RWPE1 (cell line): ENCODE data around the gene PTF1A.

Source experiments
- CTCF ChIA-PET: fragments of 350-600 bp; sonication (Branson Sonifier 250); formaldehyde crosslinking; extraction: SDS; loops from one replicate; lab custom pipeline; 2021; lab: Yijun Ruan, JAX
- POLR2A ChIA-PET: fragments of 400-600 bp; formaldehyde crosslinking; extraction: SDS; loops from one replicate; lab custom pipeline; 2020; ENCODE audit warnings: antibody characterized with exemption; ENCODE audit not compliant: low non-redundant PET; lab: Yijun Ruan, JAX
- DNase-seq: peaks from one replicate; pipeline ENCODE4 v3.0.0; 2012; ENCODE audit warnings: low spot score
- H3K27ac ChIP-seq: fragments of 450-650 bp; 2 replicates; pipeline ENCODE4 v1.5.1; 2017
- CTCF ChIP-seq: fragments of 450-650 bp; conservative IDR thresholded peaks from 2 replicates; pipeline ENCODE4 v1.5.1; 2017; ENCODE audit warnings: low read depth, mild to moderate bottlenecking

The PTF1A gene

GRCh38 chr10:23193435-23194074 lies 1.4 kb downstream of the PTF1A start:
- no peak for TF ChIP-seq CTCF
- H3K27ac ChIP-seq: no peak overlapping the region
- ChIA-PET POLR2A (interaction anchor here (0.6 kb wide), 1 partner anchor 11 kb away, joined by 5 read pairs; no protein-coding TSS in a partner anchor), CTCF (no interaction called here)
- DNase-seq: no peak

DNA sequence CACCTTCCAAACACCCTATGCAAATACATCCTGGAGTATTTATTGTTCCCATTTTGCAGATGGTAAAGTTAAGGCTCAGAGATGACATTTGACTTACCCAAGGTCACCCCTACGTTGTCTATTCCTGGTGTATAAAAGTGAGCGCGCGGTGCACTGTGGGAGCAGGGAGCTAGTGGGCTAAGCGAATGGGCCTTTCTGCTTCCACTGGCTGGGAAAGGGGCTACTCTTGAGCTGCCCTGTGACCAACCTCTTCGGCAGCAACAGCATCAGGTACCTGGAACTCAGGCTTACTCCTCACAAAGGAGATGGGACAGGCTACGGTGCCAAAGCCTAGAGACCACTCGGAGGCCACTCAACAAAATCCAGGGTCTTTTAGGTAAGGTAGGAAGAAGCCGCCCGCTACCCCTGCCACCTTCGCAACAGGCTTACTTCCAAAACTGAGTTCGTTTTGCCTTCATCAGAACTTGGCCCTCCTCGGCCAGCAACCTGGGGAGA lies 2.4 kb downstream of the PTF1A start:
- DNase-seq: no peak
- CTCF ChIA-PET: no interaction called here
- H3K27ac ChIP-seq: no peak overlapping the region
- POLR2A ChIA-PET: no interaction called here
- no peak for TF ChIP-seq CTCF

- CTCF ChIA-PET: no interaction called here
- POLR2A ChIA-PET: no interaction called here
- no peak for DNase-seq
- no peak for TF ChIP-seq CTCF
- H3K27ac ChIP-seq: no peak overlapping the region
These were observed 3.1 kb downstream of the PTF1A start for GRCh38 chr10:23194966-23195845.

- DNase-seq: no peak
- no peak for TF ChIP-seq CTCF
- no peak overlapping the region for H3K27ac ChIP-seq
- CTCF ChIA-PET: no interaction called here
- POLR2A ChIA-PET: no interaction called here
These were observed 3.9 kb downstream of the PTF1A start for GRCh38 chr10:23195846-23196600.

DNA sequence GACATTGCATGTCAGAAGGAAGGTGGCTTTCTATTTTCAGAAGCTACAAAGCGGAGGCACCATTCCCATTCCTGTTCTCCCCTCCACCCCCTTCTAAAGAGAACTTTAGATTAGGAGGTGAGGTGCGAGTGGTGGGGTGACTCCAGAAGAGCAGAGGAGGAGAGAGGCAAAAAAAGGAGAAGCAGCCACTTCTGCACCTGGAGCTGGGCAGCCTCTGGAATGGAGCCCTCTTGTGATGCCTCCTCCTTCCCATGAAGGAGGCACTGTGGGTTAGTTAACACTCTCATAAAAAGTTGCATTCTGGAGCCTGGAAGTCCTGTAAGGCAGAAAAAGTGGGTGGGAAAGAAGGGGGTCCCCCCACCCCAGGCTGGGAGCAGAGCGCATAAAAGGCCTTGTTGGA lies 4.8 kb downstream of the PTF1A start:
- CTCF ChIA-PET: no interaction called here
- no peak for DNase-seq
- no peak for TF ChIP-seq CTCF
- H3K27ac ChIP-seq: no peak overlapping the region
- POLR2A ChIA-PET: no interaction called here

DNA sequence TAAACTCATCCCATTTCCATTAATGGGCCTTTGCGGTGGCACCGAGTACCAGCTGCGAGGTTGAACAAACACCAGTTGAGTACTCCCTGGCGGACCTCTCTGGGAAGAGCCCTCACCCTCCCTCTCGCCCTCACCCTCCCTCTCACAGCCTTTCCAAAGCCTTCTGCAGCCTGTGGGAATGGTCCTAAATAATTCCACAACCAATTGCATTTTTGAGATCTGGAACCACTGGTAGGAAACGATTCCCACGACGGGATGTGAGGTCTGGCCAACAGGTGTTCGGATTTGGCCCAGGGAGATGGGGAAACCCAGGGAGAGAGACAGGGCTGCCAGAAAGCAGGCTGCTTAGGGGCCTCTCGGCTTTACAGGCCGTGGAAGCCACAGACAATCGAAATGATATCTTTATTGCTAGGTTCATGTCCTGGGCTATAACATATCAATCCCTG lies 5.3 kb downstream of the PTF1A start:
- POLR2A ChIA-PET: no interaction called here
- H3K27ac ChIP-seq: no peak overlapping the region
- CTCF ChIA-PET: no interaction called here
- DNase-seq: no peak
- no peak for TF ChIP-seq CTCF
